Activated CD8-positive, alpha-beta memory T cell treated with anti-CD3 and anti-CD28 coated beads, Interleukin-2, amount 50 U/mL, for 24 hours (primary cell): Measurements from ENCODE around the gene POLR2J2.
"Not testable (repeated sequence)": the region's sequence is repeated elsewhere in the genome, so short reads cannot be mapped to it uniquely, and the experiment has no call there.

Source experiments
- DNase-seq: peaks from one replicate; pipeline ENCODE4 v3.0.0-alpha.2; 2020; ENCODE audit errors: extremely low read depth

POLR2J2 gene

GRCh38 chr7:102671166-102671955 is at the start of gene POLR2J2:
POLR2J2 (minus strand) TSS chr7:102671663; CDS start chr7:102671601, 62 bp downstream.
- DNase-seq: not testable (repeated sequence)

GRCh38 chr7:102718491-102718890 is 47.0 kb upstream of the POLR2J2 start:
- DNase-seq: not testable (repeated sequence)

GRCh38 chr7:102715718-102716117 is 44.3 kb upstream of the POLR2J2 start:
- not testable (repeated sequence) for DNase-seq

- DNase-seq: not testable (repeated sequence)
These were observed 43.5 kb upstream of the POLR2J2 start for GRCh38 chr7:102714774-102715522.

GRCh38 chr7:102713691-102714080 is 42.2 kb upstream of the POLR2J2 start:
- not testable (repeated sequence) for DNase-seq

GRCh38 chr7:102713011-102713690 is 41.7 kb upstream of the POLR2J2 start:
- not testable (repeated sequence) for DNase-seq

GRCh38 chr7:102698962-102699750 is 27.7 kb upstream of the POLR2J2 start:
- DNase-seq: not testable (repeated sequence)

- not testable (repeated sequence) for DNase-seq
These were observed 26.4 kb upstream of the POLR2J2 start for GRCh38 chr7:102697642-102698512.

- DNase-seq: not testable (repeated sequence)
These were observed 24.5 kb upstream of the POLR2J2 start for GRCh38 chr7:102696009-102696408.

GRCh38 chr7:102695033-102695552 is 23.6 kb upstream of the POLR2J2 start:
- DNase-seq: not testable (repeated sequence)

GRCh38 chr7:102694008-102694407 is 22.5 kb upstream of the POLR2J2 start:
- not testable (repeated sequence) for DNase-seq

GRCh38 chr7:102690602-102691001 is 19.1 kb upstream of the POLR2J2 start:
- DNase-seq: not testable (repeated sequence)

- not testable (repeated sequence) for DNase-seq
These were observed 18.2 kb upstream of the POLR2J2 start for GRCh38 chr7:102689436-102690282.

GRCh38 chr7:102688299-102689036 is 17.0 kb upstream of the POLR2J2 start:
- not testable (repeated sequence) for DNase-seq

- DNase-seq: not testable (repeated sequence)
These were observed 11.1 kb upstream of the POLR2J2 start for GRCh38 chr7:102682560-102682959.

- DNase-seq: not testable (repeated sequence)
These were observed 9.3 kb upstream of the POLR2J2 start for GRCh38 chr7:102680780-102681179.

- not testable (repeated sequence) for DNase-seq
These were observed 4.1 kb upstream of the POLR2J2 start for GRCh38 chr7:102675545-102675944.

- not testable (repeated sequence) for DNase-seq
These were observed 2.1 kb upstream of the POLR2J2 start for GRCh38 chr7:102673447-102674067.
